ENCODE results near the gene ASTN1. TPM values are rescaled to one million over a fixed set of nuclear protein-coding genes. Genes with fewer than 3 reads are reported as not detected.

The ASTN1 gene
- total and polyA plus RNA-seq, 11 donors: 0.15 to 3.6 (median 0.44) TPM

DNA sequence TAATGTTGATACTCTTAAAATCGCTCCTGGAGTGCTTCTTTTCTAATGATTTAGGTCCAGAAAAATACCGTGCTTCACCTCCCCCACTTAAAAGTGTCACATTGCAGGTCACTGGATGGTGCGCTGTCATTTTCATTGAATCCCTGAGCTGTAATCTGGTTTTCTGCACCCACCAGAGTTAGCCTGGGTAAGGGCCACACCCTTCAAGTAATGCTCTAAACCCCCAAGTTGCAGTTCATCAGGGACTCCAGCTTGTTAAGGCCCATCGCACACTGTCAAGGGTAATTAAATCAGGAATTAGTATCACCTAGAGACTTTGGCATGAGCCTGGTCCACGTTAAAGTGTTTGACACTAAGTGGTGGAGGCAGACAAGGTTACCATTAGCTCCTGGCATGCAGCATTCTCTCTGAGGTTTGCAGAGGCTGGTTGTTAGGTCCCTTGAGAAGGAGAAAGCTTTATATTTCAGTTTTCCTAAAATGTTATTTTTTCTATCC lies 34.0 kb downstream of the ASTN1 start:
- DNase-seq (no peak), ATAC-seq (no peak)
- intact Hi-C loops (cut with DNase I): no loop called here
- Histone ChIP-seq H3K4me3 (no peak overlapping the region), H3K9me3 (no peaks in the 10 kb centered on the region), H3K27ac (no peak overlapping the region), H3K36me3 (no peaks in the 10 kb centered on the region), H3K4me1 (no peaks in the 10 kb centered on the region), H3K27me3 (peaks cover 0 to 3% (median 0%) of the 10 kb centered on the region in 9 donors)
- WGBS, 4 donors: 78 to 80% (median 80%) methylated on average over 5 of the region's 5 CpGs
- TF ChIP-seq, protein P1, sequence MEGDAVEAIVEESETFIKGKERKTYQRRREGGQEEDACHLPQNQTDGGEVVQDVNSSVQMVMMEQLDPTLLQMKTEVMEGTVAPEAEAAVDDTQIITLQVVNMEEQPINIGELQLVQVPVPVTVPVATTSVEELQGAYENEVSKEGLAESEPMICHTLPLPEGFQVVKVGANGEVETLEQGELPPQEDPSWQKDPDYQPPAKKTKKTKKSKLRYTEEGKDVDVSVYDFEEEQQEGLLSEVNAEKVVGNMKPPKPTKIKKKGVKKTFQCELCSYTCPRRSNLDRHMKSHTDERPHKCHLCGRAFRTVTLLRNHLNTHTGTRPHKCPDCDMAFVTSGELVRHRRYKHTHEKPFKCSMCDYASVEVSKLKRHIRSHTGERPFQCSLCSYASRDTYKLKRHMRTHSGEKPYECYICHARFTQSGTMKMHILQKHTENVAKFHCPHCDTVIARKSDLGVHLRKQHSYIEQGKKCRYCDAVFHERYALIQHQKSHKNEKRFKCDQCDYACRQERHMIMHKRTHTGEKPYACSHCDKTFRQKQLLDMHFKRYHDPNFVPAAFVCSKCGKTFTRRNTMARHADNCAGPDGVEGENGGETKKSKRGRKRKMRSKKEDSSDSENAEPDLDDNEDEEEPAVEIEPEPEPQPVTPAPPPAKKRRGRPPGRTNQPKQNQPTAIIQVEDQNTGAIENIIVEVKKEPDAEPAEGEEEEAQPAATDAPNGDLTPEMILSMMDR (IDR thresholded peaks at IDR 0.05): no peak
- no peak for TF ChIP-seq POLR2A (IDR thresholded peaks at IDR 0.05)

DNA sequence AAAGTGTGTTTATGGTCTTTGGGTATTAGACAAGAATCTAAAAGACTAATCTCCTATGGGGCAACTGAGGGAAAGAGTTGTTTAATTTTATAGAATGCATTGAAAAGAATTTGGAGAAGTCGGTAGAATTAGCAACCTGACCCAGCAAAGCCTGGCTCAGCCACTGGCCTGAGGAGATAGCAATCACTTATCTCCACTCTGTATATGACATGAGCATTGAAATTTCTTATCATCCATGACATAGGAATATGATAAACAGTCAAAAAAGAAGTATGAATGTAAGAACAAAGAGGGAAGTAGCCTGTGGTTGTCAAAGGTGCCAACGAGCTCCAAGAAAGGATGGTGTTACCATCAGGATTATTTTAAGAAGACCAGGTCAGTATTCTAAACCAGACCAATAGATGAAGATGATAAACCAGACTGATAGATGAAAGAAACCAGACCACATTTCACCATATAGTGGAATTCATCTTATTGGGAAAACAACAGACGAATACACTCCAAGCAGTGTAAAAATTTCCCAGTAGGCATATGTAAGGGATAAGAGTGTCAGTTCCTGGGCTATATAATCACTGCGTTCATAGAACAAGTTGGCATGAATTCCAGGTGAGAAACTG lies 35.7 kb downstream of the ASTN1 start:
- Histone ChIP-seq H3K27ac (no peak overlapping the region), H3K36me3 (no peaks in the 10 kb centered on the region), H3K4me1 (no peaks in the 10 kb centered on the region), H3K9me3 (no peaks in the 10 kb centered on the region), H3K27me3 (peaks cover 0 to 3% (median 0%) of the 10 kb centered on the region in 9 donors), H3K4me3 (no peak overlapping the region)
- TF ChIP-seq, protein P1 (IDR thresholded peaks at IDR 0.05): no peak
- no peak for TF ChIP-seq POLR2A (IDR thresholded peaks at IDR 0.05)
- intact Hi-C loops (cut with DNase I): loop anchor here in 1 of 10 donors (5.0 kb wide), 1 partner anchor 181 kb away; no protein-coding TSS in a partner anchor
- WGBS, 4 donors: 77 to 84% (median 81%) methylated on average over 4 of the region's 4 CpGs
- ATAC-seq (no peak), DNase-seq (no peak)

DNA sequence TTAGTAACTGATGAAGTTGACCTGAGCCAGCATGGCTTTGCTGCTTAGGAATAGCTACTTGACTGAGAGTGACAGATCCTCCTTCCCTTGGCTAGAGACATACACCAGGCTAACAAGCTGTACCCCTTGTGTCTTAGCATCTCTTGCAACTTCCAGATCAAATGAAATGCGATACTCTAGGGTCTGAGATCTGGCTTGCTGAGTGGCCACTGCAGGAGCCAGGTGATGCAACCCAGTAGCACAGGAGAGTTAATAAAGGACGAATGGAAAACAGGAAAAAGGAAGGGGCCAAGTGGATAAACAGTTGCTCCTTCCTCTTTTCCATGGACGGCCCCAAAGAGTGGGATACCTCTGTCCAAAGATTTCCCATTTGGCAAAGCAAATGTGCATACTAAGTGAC lies 38.2 kb downstream of the ASTN1 start:
- H3K4me1 ChIP-seq: no peaks in the 10 kb centered on the region
- TF ChIP-seq, protein P1 (IDR thresholded peaks at IDR 0.05): no peak
- TF ChIP-seq POLR2A (IDR thresholded peaks at IDR 0.05): no peak
- peaks cover 0 to 3% (median 0%) of the 10 kb centered on the region in 9 donors for H3K27me3 ChIP-seq
- no peaks in the 10 kb centered on the region for H3K36me3 ChIP-seq
- ATAC-seq: no peak
- no peak overlapping the region for H3K27ac ChIP-seq
- no peaks in the 10 kb centered on the region for H3K9me3 ChIP-seq
- 65 to 76% (median 67%) methylated on average over 3 of the region's 3 CpGs for WGBS, 4 donors
- H3K4me3 ChIP-seq: no peak overlapping the region
- no peak for DNase-seq
- intact Hi-C loops (cut with DNase I): loop anchor here in 1 of 10 donors (5.0 kb wide), 1 partner anchor 179 kb away; no protein-coding TSS in a partner anchor

DNA sequence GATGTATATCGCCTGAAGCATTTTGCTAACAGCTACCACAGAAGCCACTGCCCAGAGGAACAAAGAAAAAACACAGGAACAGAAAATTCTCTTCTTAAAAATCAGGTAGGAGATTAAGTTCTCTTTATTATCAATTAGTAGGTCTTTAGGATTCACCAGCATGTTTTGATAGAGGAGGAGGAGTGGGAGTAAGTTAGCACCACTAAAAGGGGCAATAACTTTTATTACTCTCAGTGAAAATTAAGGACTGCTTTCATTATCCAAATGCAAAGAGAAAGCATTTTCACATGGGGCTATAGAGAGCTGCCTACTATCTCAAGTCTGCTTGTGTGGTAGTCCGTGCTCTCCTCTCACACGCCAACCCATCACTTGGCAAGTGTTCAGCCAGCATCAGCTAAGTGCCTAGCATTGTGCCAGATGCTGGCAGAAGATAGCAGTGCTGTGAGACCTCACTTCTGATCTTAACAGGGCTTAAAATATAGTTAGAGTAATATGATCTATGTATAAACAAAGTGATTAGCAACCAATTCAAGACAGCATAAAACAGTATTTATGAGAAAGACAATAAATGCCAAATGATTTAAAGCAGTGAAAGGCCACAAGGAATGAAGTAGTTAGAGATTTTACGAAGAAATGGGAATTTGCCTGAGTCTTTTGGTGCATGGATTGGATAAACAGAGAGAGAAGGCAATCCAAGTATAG lies 39.8 kb downstream of the ASTN1 start:
- intact Hi-C loops (cut with DNase I): loop anchor here in 2 of 10 donors (5.0 kb wide), 2 partner anchors 177 to 318 kb away; no protein-coding TSS in a partner anchor

More for the DNA sequence above, 39.8 kb downstream of the ASTN1 start:
- ATAC-seq: no peak
- no peak for TF ChIP-seq POLR2A (IDR thresholded peaks at IDR 0.05)
- TF ChIP-seq, protein P1 (IDR thresholded peaks at IDR 0.05): no peak
- no peaks in the 10 kb centered on the region for H3K9me3 ChIP-seq
- H3K27me3 ChIP-seq: peaks cover 0 to 3% (median 0%) of the 10 kb centered on the region in 9 donors
- H3K27ac ChIP-seq: no peak overlapping the region
- DNase-seq: no peak
- 81 to 87% (median 86%) methylated on average over 4 of the region's 4 CpGs for WGBS, 4 donors
- H3K36me3 ChIP-seq: no peaks in the 10 kb centered on the region
- H3K4me3 ChIP-seq: no peak overlapping the region
- no peaks in the 10 kb centered on the region for H3K4me1 ChIP-seq

All from heart left ventricle (tissue), 16 donors.